Glomerular visceral epithelial cell (primary cell): Measurements from ENCODE around the gene CTNNA3.

ENCODE experiments used
- DNase-seq: peaks from one replicate; pipeline ENCODE4 v3.0.0-alpha.2; 2016; ENCODE audit errors: extremely low spot score

CTNNA3 gene

DNA sequence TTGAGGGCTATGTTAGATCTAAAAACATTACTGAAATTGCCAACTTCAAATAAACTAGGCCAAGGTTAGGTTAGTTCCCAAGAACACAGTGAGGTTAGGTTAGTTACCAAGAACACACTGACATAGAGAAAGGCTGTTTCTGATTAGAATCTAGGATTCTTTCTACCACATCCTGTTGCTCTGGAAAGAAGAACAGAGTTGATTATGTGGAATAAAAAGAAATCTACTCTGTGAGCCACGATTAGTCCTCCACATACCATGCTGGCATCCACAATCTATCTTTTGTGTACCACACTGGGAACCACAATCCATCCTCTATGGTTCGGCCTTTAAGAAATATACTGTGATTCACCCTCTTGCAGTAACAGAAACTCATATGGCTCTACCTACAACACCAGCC lies 678.8 kb downstream of the CTNNA3 start:
- no peak for DNase-seq

DNA sequence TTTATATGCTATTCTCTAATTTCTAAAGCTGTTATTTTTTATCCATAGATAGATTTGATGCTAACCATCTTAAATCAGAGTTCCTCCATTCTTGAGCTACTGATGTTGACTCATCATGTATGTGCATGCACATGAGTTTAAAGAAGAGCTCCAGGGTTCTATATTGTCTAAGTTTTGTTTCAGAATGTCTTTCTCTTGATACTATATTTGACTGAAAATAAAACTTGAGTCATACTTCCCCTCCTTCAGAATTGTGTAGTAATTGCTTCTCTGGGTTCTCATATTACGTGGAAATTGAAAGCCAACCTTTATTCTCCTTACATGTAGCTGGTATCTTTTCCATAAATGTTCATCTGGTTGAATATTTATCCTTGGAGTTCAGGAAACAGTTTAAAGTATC lies 680.8 kb downstream of the CTNNA3 start:
- DNase-seq = no peak

DNA sequence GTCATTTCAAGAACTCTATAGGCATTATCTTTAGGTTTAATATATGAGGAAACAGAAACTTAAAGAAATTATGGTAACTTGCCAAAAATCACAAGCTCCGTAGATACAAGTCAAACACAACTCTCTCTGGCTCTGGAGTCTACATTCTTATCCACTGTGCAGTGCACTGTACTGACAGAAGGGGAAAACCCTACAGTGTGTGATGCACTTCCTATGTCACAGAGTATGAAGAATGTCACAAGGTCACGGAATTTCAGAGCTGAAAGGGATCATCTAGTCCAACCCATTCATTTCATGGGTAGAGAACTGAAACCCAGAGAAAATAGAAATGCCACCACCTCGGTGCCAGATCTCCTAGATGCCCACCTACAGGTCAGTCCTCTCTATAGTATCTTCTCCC lies 684.0 kb downstream of the CTNNA3 start:
- no peak for DNase-seq

DNA sequence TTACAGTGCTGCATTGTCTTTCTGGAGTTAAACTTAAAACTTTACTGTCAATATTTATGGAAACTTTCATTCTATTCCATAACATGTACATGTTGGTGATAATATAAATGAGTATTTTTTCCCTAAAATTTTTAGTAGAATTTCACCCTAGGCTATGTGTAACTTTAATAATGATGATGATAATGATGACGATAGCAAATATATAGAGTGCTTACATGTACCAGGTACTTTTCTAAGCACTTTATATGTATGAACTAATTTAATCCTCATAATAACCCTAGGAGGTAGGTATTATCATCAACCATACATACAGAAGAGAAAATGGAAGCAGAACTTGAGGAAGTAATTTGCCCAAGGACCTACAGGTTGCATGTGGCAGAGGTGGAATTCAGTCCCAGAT lies 684.5 kb downstream of the CTNNA3 start:
- DNase-seq = no peak

DNA sequence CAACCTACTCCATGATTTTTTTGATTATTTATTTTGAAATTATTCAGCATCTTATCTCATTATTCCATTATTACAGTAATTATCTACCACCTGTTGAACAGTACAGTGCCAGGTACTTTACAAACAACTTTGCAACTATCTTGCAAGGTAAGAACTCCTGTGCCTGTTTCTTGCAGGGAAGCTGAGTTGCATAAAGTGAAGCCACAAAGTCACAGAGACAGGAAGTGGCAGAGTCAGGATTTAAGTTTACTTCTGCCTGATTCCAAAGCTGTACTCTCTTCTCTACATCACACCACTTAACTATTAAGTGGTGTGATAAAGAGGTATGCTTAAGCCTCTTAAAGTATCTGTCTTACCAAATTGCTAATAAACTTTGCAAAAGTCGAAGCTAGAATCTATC lies 690.0 kb downstream of the CTNNA3 start:
- no peak for DNase-seq

DNA sequence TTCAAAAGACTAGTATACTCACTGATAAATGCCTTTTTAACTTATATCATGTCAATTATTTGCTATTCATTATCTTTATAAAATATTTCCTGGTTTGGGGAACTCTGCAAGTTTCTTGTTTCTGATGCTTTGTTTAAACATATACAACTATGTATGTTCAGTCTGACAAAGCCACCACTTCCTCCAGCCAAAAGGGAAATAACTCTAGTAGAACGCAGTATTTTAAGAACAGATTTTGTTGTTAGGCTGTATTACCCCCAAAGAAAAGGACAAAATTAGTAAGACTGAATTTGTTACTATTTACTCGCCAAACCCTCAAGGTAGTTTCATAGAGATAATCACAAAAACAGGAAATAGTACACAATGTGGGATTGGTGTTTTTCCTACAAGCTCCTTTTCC lies 691.3 kb downstream of the CTNNA3 start:
- DNase-seq = no peak

DNA sequence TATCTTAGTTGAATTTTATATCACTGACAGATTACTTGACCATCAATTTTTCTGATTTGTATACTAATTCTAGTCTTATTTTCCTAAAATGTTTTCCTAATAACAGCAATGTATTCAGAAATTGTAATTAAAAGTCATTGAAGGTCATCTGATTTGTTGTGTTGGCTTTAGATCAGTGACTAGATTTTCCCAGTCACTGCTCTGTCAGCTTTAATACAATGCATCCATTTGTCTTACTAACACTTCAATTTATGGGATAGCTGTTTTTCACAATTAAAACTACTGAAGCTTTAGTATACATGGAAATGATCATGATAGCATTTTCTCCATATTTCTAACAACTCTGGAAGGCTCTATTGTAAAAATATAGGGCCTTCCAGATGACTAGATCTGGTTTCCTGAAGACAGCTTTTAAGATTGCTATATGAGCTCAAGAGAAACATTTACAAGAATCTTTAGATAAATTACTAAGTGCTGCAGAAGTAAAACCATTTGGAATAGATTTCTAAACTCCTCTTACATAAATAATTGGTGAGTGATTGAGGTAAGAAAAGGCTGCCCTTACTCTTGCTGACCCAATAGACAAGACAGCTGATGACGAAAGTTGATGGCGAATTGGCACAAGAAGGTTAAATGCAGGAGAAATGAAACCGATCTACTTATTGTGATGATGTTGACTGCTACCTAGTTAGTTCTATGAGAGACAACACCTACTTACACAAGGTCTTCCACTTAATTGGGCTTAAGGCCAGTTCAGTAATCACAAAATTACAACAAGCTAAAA lies 696.0 kb downstream of the CTNNA3 start:
- no peak for DNase-seq

DNA sequence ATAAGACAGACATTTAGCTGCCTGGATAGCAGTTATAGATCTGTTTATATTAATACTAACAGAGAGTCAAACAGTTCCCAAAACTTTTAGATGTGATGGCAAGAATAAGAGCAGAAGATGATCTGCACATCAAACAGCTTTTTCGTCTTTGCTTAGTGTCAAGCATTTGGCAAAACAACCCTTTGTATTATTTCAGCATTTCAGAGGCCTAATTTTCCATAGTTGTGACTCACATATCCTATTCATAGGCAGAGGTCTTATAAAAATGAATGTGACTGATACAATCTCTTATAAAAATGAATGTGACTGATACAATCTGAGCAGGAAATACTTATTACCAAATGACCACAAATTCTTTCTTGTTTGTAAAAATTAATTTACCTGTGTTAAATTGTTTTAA lies 699.0 kb downstream of the CTNNA3 start:
- DNase-seq = no peak

DNA sequence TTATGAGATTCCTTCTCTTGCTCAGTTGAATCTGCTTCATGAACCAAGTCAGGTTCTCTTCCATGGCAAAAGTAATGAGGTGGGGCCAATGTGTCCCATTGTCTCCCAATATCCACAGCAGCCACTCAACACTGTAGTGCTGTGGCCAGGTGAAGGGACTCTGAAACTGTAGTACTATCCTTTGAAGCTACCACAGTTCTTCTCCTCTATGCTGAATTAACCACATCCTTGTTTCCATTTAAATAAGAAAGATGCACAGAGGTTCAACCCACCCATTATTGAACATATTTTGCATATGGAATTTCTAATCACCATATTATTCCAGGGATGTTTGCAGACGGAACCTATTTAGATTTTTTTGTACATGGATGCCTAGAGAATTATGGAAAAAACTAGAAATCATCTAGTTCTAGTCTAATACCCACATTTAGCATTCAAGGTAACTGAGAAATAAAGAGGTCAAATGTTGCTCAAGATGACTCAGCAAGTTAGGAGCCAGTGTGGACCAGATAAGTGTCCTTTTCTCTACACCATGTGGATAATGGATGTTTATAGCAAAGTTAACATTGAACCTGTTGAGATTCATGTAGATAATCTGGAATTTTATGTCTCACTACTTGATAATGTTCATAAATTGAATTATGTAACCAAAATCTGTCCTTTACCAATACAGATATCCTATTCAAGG lies 705.7 kb downstream of the CTNNA3 start:
- DNase-seq = no peak

DNA sequence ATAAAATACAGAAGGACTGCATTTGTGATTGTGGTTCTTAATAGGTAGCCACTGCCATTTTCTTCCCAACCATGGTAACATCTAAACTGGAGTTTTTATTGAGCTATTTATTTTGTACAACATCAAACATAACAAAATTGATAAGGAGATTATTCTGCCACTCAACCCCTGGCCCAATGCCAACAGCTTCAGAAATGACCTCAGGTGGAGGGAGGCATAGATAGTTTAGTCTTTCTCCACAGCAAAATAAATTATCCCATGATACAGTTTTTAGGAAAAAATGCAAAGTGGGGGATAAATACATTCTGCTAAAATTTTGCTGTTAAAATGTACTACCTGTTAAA lies 712.5 kb downstream of the CTNNA3 start:
- no peak for DNase-seq

DNA sequence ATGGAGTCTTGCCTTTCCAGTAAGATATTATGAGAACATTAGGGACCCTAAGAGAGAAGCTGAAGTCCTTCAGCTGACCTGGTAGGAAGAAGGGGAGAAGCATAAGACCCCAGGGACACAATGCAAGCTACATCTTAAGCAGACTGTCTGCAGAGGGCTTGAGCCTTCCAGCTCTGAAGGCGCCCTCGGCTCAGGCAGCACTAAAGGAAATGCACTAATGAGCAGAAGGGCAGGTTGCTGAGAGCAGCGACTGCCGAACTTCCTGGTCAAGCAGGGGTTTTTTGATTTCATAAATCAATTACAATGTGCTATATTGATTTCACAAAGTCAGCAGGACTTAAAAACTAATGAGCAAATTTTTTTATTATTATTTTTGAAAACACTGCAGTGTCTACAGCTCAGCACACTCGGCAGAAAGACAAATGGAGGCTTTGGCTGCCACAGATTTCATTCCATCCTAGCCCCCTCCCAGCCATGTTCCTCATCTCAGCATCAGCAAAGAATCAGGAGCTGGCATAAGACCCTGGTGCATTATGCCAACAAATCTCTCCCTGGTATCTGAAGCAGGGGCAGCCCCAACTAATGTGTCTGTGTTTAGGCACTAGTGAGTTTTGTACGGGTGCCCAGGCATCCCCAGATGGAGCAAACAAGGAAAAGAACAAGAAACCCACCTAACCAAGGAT lies 713.1 kb downstream of the CTNNA3 start:
- DNase-seq = no peak

DNA sequence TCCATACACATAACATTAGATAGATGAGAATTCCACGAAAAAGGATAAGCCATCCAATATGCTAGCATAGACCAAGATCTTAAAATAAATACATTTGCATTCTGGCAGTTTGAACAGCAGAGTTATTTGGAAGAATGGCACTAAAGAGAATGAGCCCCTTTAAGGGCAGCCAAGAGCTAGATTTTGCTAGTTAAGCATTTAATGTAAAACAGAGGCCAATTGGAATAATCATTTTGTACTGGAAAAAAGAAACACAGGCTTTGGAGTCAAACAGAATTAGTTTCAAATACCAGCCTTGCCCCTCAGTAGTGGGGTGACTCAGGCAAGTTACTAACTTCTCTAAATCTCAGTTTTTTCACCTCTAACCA lies 714.0 kb downstream of the CTNNA3 start:
- no peak for DNase-seq

DNA sequence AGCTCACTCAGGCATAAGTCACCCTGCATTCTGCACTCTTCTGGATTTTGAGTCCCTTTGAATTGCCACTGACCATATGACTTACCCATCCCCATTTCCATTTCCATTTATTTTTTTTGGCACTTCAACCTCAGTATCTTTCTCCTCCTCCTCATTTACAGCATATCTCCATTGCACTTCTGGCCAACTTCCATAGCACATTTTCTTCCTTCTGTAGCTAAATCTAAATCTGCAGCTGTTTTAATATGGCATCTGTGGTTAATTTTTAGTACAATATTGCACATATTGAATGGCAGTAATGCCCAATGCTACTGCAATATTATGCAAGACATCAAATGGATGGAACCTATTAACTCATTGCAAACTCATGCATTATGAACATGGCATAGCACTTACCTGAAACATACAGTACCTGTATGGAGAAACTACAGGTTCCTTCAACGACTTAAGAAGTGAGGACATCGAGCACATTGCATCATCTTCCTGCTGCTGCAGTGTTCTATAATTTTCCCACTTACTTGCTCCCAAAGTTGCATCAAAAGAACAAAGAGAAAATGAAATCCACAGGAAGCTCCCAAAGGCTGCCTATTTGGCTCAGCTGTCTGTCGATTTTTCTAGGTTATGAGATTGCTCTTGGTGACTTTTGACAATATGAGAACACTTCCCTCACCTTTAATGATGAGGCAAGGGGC lies 714.5 kb downstream of the CTNNA3 start:
- DNase-seq = no peak

DNA sequence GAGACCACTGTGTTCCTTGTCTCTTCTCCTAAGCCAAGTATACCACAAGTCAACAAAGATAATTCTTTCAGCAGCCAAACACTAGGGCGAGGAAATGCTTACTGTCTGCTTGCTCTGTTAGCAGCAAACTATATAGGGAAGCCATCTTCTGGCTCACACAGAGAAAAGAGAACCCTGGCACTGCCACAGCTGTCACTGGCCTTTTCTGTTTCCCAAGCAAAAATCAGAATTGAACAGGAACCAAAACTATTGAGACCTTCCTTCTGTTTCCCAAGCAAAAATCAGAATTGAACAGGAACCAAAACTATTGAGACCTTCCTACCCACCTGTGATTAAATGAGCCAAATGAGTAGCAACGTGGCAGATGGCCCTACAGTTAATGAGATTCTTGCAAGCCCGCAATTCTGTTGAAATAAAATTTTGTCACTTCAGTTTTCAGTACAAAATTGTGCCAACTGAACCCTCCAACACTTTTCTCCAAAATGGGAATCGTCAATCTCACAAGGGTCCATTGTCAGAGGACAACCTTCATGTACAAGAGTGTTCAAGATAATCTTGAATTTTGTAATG lies 715.7 kb downstream of the CTNNA3 start:
- no peak for DNase-seq

DNA sequence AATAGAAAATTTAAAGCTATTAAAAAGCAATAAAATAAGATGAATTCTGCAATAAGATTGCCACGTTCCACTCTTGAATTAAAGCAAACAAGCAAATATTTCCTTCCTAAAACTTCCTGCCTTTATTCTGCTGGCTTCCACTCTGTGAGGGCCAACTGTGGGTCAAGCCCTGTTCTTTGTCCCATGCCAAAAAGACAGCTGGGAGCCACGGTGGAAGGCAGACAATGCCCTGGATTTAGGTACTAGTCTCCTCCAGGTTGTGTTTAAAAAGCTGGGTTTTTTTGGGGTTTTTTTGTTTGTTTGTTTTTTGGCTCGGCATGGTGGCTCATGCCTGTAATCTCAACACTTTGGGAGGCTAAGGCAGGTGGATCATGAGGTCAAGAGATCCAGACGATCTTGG lies 731.0 kb downstream of the CTNNA3 start:
- DNase-seq = no peak

DNA sequence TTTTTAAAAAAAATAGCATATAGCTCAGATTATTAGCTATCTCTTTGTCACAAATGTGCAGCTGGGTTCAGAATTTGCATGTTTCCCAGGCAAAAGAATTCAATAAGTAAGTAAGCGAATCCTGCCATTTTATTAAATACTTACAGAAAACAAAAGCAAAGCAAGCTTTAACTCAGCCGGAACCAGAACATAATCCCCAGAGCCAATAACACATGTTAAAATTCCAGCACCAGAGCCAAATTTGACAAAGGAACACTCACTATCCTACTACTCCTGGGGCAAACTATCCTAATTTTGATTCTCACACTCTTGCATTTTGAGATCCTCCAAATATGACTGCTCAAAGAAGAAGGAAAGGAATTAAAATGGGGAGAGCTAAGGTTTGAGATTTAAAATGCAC lies 737.5 kb downstream of the CTNNA3 start:
- no peak for DNase-seq

DNA sequence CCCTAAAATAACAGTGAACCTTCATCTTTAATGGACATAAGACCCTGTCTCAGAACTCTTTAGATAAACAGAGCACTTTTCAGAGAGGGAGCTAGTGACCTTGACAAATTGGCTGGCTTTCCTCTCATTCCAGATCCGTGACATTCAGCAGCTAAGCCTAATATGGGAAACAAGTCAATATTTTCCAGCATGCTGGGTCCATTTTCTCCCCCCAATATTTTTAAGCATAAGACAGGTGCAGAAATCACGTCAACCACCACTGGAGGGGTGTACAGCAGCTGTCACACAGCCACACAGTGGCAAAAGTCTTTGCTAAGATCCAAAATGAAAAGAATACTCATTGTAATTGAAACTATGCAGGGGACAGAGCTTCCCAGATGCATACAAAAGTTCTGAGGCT lies 744.1 kb downstream of the CTNNA3 start:
- DNase-seq = no peak

DNA sequence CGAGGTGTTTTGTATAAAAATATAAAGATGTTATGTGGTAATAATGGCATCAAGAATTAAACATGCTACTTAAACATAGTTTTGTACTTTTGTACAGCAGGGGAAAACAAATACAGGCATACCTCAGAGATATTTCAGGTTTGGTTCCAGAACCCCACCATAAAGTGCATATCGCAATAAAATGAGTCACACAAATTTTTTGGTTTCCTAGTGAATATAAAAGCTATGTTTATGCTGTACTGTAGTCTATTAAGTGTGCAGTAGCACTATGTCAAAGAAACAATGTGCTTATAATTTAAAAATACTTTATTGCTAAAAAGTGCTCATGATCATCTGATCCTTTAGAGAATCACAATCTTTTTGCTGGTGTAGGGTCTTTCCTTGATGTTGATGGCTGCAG lies 752.4 kb downstream of the CTNNA3 start:
- DNase-seq = no peak

DNA sequence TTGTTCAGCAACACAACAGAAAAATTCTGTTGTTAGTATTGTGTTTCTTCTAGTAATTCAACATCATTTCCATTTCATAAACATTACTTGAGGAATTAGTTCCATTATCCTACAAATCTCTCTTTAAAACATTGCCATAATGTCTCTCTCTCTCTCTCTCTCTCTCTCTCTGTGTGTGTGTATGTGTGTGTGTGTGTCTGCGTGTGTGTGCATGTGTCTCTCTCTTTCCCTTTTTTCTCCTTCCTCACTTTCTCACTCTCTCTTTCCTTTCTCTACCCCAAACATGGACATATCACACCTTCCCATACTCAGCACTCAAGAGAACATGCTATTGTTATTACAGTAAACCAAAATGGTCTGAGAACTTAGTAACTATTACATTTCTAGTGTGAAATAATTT lies 753.6 kb downstream of the CTNNA3 start:
- no peak for DNase-seq

DNA sequence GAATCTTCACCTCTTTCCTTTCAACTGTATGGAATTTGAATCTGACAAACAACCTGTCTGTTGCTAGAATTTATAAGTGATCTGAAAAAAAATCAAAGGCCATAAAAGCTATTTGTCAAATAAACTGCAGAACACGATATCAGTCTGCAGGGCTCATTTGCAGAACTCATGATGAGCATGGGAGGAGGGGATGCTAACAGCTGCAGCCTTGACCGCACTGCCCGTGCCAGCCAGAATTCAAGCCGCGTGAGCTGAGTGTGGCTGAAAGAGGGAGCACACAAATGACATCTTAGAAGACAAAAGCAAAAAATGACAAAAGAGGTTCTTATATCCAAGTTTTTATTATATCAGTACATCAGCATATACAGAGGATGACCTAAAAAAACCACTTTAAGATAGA lies 754.5 kb downstream of the CTNNA3 start:
- no peak for DNase-seq

DNA sequence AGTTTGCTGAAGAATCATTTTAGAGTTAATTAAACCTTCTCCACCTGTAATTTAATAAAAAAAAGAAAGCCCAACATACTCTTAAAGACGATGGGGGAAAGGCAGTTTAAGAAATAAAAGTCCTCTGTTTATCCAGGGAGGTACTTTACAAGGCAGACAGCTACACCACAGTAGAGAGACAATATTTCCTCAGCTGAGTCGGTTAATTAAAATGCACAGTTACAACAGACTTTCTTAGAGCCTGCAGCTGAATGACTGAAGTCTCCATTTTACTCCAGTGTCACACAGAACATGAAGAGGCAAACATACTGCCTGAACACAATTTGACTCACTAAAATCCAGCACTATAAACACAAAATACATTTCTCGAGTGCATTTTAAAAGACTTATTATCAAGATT lies 755.0 kb downstream of the CTNNA3 start:
- no peak for DNase-seq

DNA sequence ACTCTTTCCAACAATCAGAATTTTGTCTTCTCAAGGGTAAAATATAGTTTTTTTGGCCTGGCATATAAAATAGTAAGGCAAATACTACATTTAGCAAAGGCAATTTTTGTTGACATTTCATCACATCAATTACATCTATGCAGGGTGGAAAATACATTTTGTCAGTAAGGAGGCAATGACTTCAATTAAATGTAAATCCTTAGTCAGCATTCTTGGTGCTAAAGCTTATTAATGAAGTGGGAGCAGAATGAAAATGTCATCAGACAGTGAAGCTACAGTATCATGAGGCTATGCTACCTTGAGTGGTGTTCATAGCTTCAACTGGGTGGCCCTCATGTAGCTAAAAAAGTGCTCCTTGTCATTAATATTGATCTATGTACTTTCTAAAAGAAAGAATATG lies 761.3 kb downstream of the CTNNA3 start:
- no peak for DNase-seq
